HS-5 (cell line): ENCODE results near the gene PPP2R2C.

ENCODE experiments used
- DNase-seq: peaks from one replicate; pipeline ENCODE4 v3.0.0-alpha.2; 2012; ENCODE audit warnings: low read depth

PPP2R2C gene

DNA sequence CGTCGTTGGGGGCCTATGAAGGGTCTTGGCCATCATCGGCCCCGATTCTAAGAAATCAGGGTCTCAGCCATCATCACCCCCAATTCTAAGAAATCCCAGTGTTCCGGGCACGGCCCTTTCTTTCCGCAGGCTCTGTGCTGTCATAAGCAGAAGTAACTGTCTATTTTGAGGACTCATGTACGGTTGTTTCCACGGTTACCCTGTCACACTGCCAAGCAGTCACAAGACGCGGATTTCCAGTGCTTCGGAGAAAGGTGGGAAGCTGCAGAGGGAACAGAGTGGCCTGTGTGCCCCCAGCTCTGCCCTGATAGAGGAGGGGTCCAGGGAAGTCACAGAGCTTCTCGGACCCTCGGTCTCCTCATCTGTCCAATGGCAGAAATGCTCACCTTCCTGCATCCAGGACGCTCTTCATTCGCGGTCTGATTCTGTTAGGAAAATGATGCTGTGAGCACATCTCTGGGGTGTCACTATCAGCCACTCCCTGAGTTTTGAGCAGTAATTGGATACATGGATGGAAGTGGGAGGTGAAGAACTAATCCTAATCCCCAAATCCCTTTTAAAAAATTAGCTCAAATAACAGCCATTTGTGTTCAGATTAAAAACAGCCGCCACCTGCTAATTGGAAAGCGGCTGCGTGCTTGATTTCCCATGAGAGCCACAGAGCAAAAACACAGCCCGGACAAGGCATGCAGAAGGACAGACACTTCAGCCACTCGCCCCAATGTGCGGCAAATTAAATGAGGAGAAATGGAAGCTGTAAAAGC is 129.7 kb downstream of the PPP2R2C start:
- no peak for DNase-seq

DNA sequence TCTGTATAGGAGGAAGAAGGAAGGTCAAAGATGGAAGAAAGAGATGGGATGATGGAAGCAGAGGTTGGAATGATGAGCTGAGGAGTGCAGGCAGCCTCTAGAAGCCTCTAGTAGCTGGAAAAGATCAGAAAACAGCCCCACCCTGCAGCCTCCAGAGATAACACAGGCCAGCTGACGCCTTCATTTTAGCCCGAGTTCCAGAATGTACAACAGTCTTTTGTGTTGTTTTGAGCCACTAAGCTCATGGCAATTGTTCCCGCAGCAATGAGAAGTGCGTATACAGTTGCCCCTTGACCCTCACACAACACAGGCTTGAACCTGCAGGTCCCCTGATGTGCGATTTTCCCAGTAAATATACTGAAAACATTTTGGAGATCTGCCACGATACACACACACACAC is 130.7 kb downstream of the PPP2R2C start:
- no peak for DNase-seq

DNA sequence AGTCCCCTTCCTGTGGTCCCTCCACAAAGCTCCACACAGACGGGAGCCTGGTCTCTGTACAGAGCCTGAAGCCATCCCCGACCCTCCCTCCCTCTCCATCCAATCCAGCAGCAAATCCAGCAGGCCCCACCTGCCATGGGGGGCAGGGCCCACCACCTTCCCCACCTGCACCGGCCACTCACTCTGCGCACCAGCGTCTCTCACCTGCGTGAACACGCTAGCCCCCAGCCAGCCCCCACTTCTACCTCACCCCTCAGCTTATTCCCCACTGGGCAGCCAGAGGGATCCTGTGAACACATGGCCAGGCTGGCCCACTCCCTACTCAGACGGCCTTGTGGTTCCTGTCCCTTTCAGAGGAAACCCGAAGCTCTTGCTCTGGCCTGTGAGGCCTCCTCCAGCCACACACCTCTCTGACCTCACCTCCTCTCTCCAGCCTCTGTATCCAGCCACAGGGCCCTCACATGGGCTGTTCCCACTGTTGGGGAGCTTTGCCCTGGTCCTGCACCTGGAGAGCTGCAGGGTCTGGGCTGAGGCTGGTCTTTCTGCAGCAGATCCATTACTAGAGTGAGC is 131.9 kb downstream of the PPP2R2C start:
- DNase-seq = no peak

DNA sequence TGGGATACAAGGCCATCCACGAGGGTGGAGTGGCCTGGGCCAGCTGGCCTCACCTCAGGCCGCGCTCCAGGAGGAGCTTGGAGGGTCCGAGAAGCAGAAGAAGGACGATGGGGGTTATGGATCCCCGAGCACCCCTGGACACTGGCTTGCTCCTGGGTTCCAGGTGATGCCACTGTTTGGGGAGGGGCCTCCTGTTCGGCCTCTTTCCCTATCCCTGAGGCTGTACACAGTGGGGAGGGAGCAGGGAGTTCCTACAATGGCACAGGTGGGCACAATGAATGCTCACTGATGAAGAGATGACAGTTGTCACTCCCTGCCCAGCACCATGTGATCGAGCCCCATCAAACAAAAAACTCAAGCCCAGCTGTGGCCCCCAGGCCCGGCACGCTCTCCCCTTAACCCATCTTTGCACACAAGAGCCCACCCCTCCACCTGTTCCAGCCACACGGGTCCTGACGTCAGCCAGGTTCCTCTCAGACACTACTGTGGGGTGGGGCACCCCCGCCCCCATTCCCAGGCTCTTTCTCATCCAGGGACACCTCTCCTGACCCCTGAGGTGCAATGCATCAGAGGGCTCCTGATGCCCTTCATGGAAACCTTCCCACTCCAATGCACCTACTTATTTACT is 132.5 kb downstream of the PPP2R2C start:
- DNase-seq = no peak

DNA sequence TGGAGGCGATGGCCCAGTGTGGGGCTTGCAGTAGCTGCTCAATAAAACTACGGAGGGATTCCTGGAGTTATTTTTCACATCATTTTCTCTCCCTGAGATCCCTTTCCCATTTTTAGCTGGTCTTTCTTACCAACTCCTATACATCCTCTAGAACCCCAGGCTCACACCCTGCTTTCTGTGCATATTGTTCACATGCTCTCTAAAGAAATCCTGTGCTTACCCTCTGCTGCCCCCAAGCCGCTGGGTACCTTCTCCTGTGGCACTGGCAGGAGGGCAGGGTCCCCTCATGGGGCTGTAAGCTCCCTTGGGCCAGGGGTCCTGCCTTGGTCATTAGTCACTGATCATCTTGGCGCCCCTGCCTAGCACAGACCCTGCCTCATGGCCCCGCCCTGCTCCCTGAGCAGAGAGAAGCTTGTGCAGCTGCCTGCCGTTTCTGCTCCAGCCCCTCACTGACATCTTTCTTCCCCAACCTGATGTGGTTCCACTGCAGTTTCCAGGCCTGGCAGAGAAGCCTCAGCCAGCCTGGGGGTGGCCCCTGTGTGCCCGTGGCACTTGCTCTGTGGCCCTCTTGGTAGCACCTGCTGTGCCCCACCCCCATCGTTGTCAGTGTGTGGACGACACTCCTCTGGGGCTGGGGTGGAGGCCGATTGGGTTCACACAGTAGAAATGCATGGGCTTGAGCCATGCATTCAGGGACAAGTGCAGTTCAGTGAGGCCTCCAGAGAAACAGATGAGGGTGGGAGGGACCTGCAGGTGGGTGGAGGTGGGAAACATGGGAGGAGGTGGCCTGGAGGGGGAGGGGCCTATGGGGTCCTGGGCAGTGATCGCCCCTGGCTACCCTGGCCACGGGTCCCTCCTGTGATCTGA is 133.2 kb downstream of the PPP2R2C start:
- DNase-seq = no peak

DNA sequence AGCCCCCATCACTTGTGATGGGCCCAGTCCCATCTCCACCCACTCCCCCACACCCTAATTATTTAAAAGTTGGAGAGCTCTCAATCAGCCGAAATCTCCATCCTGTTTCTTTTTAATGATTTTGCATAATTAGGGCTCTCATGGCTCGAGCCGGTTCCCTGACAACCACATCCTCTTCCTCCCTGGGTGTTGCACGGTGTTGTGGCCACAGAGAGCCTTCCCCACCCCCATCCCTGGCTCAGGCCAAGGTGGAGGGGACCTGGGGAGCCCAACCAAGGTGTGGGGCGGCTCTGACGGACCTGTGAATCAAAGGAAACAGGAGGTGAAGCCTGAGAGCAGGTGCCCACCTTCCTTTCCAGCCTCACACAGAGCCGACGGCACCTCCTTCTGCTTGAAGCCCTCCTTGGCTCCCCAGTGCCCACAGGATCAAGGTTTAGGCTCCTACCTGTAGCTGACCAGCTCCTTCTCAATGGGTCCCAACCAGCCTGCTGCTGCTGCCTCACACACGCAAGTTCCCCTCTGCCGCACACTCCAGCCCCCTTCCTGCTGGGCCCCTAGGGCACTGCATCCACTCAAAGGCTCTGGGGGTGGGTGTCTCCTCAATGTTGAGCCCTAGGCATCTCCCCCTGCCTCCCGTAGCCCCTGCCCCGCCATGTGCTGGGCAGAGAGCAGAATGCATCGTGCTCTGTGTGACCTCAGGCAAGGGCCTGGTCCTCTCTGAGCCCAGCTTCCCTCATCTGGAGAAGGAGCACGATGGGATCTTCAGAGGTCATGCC is 134.1 kb downstream of the PPP2R2C start:
- no peak for DNase-seq

DNA sequence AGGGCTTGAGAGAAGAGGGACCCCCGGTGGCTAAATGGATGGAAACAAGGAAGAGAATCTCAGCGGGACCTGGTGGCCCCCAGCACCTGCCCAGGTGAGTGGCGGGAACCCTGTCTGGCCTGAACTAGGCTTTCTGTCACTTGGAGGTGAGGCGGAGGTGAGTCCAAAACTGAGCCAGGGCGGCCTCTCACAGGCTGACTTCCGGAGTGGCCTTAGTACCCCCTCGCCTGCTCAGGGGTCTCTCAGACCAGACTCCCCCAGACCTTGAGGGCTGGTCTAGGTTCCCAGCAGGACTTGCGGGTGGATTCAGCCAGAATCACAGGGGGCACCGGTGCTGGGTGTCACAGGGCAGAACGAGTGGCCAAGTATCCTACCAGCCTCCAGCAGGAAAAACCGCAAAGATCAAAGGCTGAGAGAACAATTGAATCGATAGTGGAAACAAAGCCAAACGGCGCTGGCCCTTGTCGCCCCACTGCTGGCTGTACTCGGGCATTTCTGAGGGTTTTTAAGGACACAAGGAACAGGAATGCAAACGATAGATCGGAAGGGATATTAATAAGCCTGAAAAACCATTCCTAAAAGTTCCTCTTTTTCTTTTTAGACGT is 135.0 kb downstream of the PPP2R2C start:
- no peak for DNase-seq

DNA sequence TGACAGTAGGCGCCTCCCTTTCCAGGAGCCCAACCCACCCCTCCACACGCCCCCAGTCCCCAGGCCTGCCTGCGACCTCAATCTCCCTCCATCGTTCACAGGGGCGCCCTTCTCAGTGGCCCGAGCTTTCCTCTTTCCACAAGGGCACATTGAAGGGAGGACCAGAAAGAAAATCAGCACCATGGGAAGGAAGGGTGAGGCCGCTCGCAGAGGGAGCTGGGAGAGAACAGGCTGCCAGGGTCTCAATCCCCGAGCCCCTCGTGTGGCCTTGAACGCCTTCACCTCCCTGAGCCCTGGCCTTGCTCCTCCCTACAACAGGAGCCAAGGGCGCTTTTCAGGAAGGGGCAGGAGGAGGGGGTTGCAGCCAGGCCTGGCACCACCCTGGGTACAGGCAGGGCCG is 136.2 kb downstream of the PPP2R2C start:
- no peak for DNase-seq

DNA sequence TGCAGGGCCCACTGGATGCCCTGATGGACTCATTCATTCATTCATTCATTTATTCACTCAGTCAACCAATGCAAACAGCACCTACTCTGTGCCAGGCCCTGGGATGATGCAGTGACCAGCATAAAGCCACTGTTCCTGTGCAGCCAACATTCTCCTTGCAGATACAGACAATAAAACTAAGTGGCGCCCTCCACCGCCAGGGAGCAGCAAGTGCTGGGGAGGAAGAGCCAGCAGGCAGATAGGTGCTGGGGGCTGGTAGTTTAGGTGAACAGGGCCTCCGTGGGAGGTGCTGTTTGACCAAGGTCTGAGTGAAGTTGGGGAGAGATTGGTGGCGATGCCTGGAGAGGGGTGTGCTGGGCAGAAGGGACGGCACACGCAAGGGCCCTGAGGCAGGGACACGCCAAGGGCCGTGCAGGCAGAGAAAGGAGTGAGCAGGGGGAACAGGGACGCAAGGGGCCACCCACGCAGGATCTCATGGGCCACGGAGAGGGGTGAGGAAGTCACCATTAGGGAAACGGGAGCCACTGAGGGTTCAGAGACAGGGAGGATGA is 137.3 kb downstream of the PPP2R2C start:
- DNase-seq = no peak

DNA sequence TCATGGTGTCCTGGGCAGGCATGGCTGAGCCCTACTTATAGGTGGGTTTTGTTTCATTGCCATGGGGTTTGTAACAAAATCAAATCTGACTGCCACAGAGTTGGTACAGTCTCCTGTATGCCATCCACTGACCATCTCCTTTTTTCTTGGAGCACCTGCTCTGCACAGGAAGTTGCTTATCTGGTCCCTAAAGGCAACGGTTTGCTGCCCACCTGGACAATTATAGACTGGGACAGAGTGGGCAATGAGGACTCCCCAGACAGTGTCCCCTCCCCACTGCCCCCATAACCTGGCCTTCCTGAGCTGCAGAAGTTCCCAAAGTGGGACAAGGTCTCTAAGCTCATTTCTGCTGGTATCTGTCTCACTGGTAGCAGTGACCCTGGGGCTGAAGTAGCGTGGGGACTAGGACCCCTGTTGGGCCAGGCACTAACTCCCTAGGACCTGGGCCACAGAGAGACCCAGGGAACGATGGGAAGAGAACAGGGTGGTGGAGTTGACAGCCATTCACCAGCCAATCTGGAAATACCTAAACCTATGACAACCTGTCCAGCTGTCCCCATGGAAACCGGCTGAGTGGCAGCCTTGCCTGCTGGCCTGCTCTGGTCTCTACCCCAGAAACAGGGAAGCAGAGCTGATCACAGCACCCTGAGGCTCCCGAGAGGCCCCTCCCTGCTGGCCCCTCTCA is 138.1 kb downstream of the PPP2R2C start:
- no peak for DNase-seq

DNA sequence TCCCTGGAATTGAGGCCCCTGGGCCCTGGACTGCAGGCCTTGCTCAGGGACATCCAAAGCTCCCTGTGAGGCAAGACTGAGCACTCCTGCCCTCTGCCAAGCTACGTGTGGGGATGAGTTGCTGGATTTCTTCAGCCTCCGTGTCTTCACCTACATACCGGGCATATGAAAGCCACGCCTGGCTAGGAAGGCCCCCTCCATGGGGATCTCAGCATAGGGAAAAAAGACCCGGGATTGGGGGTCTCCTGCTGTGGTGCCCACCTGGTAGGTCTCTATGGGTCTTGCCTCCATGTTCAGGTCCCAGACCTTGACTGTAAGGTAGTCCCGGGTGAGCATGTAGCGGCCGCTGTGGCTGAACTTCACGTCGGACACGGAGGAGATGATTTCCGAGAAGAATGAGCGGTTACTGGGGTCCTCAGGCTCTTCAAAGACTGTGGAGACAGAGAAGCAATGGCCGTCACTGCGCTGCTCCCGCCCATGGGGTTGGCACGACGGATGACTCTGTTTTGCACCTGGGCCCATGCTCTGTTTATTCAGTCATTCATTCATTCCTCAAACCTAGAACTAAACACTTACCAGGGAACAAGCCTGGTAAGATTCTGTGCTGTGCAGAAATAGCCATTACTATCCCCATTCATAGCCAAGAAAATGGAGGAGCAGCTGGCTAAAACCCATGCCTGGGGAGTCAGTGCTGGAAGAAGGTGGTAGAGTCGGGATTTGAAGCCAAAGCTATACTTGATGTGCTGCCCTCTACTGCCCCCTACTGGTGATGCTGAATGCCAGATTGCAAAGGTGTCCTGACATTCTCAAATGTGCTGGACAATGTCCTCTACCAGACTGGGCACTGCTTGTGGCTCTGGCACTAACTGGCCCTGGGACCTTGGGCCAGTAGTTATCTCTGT is 138.9 kb downstream of the PPP2R2C start:
- no peak for DNase-seq

DNA sequence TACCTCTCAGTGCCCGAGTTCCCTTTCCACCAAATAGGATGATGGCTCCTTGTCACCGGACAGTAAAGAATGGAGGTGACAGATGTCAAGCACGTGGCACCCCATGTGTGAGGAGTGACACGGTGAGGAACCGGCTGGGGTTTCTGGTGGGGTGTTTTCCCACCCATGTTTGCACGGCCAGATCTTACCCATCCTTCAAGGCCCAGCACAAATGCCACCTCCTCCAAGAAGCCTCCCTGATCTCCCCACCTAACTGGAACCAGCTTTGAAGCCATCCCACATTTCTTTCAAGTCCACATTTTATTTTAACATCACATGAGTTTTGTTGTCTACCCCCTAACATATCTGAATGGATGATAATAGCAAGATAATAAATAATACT is 139.8 kb downstream of the PPP2R2C start:
- no peak for DNase-seq

DNA sequence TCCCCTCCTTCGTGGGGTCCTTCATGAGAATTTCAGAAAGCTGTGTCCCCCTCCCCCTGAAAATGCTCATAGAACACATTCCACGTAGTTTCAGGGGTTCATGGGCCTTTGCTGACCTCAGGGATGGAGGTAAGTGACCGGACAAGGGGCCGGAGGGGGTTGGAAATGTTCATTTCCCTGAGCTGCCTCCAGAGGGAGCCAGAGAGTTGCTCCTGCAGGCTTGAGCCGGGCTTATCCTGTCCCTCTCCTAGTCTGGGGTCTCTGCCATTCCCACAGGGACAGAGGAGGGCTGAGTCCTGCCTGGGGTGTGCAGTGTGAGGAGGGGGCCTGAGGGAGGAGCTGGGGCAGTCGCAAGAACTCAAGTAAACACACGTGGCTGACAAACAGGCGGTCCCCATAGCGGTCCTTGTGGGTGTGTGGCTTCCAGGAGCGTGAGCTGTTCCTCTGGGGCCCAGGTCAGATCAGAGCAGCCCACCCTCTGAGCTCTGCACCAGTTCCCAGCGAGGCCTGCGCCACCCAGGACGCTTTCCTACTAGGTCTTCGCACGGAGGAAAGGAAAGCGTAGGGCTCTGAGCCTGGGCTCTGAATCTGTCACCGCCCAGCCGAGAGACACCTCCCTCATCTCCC is 140.3 kb downstream of the PPP2R2C start:
- DNase-seq = no peak

DNA sequence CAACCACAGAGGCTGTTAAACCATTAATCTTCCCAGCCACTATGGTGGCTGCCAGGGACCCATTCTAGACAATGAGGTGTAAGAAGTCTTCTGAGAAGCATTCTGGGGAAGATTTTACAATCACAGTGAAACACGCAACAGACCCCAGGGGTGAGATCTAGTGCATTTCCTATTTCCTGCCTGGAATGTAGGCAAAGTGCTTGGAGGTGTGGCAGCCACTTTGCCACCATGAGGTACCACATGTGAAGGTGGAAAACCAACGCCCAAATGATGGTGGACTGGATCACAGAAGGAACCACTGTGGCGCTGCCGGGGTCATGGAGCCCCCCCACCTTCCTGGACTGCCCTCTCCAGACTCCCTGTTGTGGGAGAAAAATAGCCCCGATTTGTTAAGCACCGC is 140.9 kb downstream of the PPP2R2C start:
- no peak for DNase-seq

DNA sequence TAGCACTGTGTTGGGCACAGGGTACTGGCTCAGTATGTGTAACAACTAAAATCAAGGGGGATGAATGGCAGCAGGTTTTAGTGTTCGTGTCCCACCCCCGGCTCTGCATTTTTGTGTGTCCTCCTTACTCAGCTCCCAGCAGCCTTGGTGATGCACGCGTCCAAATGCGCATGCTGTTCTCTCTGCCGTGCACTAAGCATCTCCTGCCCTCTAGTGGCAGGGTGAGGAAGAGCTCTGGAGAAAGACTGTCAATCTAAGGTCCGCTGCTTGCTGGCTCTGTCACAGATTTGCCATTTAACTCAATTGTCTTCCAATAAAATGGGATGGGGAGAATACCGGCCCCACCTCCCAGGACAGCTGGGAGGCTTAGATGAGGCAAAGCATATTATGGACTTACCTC is 141.4 kb downstream of the PPP2R2C start:
- no peak for DNase-seq

DNA sequence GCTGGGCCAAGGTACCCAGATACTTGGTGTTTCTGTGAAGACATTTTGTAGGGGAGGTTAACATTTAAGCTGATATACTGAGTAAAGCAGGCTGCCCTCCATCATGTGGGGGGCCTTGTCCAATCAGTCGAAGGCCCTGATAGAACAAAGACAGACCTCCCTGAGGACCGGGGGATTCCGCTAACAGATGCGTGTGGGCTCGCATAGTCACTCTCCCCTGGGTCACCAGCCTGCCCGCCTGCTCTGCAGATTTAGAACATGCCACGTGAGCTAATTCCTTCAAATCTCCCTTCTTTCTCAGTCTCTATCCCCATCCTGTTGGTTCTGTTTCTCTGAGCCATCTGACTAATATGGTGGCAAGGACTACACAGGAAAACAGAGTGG is 142.0 kb downstream of the PPP2R2C start:
- no peak for DNase-seq

DNA sequence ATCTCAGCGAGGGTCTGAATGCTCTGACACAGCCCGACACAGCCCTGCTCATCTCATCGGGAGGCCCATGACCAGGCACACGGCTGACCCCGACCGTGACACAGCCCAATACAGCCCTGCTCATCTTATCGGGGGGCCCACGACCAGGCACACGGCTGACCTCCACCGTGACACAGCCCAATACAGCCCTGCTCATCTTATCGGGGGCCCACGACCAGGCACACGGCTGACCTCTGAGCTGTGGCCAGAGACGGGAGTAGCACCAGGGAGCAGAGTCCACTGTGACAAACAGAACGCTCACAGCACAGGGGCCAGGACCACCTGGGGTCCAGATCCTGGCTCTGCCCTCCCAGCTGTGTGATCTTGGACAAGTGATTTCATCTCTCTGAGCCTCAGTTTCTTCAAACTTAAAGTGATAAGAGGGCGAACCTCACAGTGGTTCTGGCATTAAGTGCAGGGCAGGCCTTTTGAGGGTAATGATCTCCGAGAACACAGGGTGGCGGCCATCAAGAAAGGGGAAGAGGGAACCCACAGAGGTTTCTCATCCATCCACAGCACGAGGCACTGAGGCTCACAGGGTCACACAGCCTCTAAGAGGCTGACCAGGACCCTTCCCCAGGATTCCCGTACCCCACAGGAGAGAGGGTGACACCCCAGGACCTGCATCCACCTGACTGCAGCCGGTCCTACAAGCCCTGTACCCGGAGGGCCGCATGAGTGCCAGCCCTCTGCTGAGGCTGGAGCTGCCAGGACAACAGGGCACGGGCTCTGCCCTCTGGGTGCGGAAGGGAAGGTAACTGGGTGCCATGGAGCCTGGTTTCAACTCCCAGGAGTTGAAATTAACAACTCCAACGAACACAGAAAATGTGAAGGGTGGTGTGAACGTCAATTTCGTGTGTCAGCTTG is 142.7 kb downstream of the PPP2R2C start:
- no peak for DNase-seq

DNA sequence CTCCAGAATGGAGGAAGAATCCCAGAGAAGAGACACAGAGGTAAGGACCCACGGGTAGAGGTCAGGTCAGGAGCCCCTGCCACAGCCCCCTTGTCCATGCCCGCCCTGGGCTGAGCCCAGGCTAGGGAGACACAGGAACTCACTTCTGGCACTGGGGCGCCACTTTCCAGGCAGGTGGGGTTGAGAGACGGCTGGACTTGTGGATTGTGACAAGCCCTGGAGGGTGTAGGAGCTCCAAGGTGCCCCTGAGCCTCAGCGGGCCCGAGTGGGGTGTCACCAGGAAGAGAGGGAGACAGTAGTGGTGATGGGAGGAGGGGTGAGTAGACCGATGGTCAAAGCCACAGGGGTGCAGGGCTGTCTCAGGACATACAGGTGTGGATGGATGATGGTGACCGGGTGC is 143.9 kb downstream of the PPP2R2C start:
- DNase-seq = no peak
